SK-N-SH treated with all-trans-retinoic acid at 6 μM for 48 hours (cell line): ENCODE measurements around the gene REEP2.

Experiments used
- ARNTL ChIP-seq: fragments of 450-650 bp; formaldehyde crosslinking; IDR thresholded peaks from 2 replicates; pipeline ENCODE4 v1.5.0; 2020; ENCODE audit warnings: low read depth, mild to moderate bottlenecking, moderate library complexity, borderline replicate concordance
- CSDC2 ChIP-seq: fragments of 250-450 bp; sonication (Bioruptor Pico); IDR thresholded peaks from 2 replicates; pipeline ENCODE4 v1.5.0; 2020; ENCODE audit warnings: mild to moderate bottlenecking, moderate library complexity
- ESRRG ChIP-seq: fragments of 250-450 bp; sonication (Bioruptor Pico); IDR thresholded peaks from 2 replicates; pipeline ENCODE4 v1.6.1; 2021; ENCODE audit warnings: mild to moderate bottlenecking
- ISL1 ChIP-seq: fragments of 250-450 bp; sonication (Bioruptor Pico); IDR thresholded peaks from 2 replicates; pipeline ENCODE4 v2.1.2; 2022; ENCODE audit warnings: mild to moderate bottlenecking, moderate library complexity
- PPARA ChIP-seq: fragments of 250-450 bp; sonication (Bioruptor Pico); IDR thresholded peaks from 2 replicates; pipeline ENCODE4 v1.5.0; 2020; ENCODE audit warnings: mild to moderate bottlenecking, borderline replicate concordance
- SNAI2 ChIP-seq: fragments of 250-450 bp; sonication (Bioruptor Pico); IDR thresholded peaks from 2 replicates; pipeline ENCODE4 v1.5.0; 2020; ENCODE audit warnings: mild to moderate bottlenecking, moderate library complexity
- TCF4 ChIP-seq: fragments of 250-450 bp; sonication (Bioruptor Pico); IDR thresholded peaks from 2 replicates; pipeline ENCODE4 v1.8.0; 2021; ENCODE audit warnings: mild to moderate bottlenecking, moderate library complexity, borderline replicate concordance
- TOX ChIP-seq: fragments of 250-450 bp; sonication (Bioruptor Pico); IDR thresholded peaks from 2 replicates; pipeline ENCODE4 v1.8.0; 2021; ENCODE audit warnings: mild to moderate bottlenecking, moderate library complexity, borderline replicate concordance
- TSHZ2 ChIP-seq: fragments of 250-450 bp; sonication (Bioruptor Pico); IDR thresholded peaks from 2 replicates; pipeline ENCODE4 v1.5.0; 2020; ENCODE audit warnings: mild to moderate bottlenecking, moderate library complexity
- ZFP3 ChIP-seq: fragments of 250-450 bp; sonication (Bioruptor Pico); IDR thresholded peaks from 2 replicates; pipeline ENCODE4 v1.5.0; 2020; ENCODE audit warnings: mild to moderate bottlenecking, moderate library complexity
- ZNF565 ChIP-seq: fragments of 450-650 bp; formaldehyde crosslinking; conservative IDR thresholded peaks from 2 replicates; pipeline ENCODE4 v1.5.0; 2020; ENCODE audit warnings: low read depth, mild to moderate bottlenecking, moderate library complexity

- no peak for TF ChIP-seq PPARA
- TF ChIP-seq ESRRG (CRISPR knock-in tag): no peak
- no peak for TF ChIP-seq CSDC2 (CRISPR knock-in tag)
- no peak for TF ChIP-seq TCF4
- no peak for TF ChIP-seq ISL1 (CRISPR knock-in tag)
- no peak for TF ChIP-seq ZFP3
- no peak for TF ChIP-seq ARNTL
- no peak for TF ChIP-seq TOX (CRISPR knock-in tag)
- no peak for TF ChIP-seq ZNF565 (CRISPR knock-in tag)
- TF ChIP-seq SNAI2: no peak
- TF ChIP-seq TSHZ2 (CRISPR knock-in tag): no peak
Observed at GRCh38 chr5:138495351-138495750, 56.5 kb downstream of the REEP2 start.
